GM18508 (cell line): ENCODE results near the gene PRSS53.
"Not testable (repeated sequence)": the region's sequence is repeated elsewhere in the genome, so short reads cannot be mapped to it uniquely, and the experiment has no call there.

ENCODE experiments used
- ATAC-seq: cut with Tn5 transposase; IDR thresholded peaks from one replicate; pipeline ENCODE4 v1.9.1; 2021; ENCODE audit warnings: moderate number of reproducible peaks; ENCODE audit not compliant: insufficient read depth, unreplicated experiment

PRSS53 gene

DNA sequence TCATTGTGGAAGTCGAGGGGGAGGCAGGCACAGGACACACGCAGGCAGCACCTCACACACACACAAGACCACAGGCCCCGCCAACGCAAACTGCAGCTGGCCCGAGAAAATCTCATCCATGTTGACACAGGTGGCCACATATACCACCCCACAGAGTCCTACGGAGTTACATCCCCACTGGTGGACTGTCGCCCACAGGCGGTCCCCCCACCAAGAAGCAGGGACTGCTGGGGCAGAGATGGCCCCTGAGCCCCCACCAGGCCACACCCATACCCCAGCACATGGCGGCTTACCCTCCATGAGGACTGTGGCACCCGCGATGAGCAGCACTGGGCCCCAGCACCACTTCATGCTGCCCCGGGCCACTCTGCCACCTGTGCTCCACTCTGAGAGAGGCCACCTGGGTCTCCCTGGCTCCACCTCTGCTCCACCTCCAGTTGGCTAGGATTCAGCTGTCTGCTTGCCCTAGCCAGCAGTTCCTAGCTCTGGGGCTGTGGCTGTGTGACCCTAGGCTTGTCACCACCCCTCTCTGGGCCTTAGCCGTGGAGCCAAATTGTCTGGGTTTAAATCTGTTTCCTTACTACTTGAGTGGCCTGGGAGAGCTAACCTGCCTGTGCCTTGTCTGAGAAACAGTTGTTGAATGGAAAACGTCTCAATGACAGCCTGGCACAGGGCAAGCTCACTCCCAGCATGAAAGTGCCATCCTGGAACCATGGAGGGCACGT lies at the start of gene PRSS53:
Gene PRSS53, minus strand, starts transcription at position 485 of the 725 bp plus-strand sequence. Its CDS starts 134 bp downstream, at position 351.
- ATAC-seq: no peak

- ATAC-seq: not testable (repeated sequence)
These were observed 48.2 kb upstream of the PRSS53 start for GRCh38 chr16:31136822-31137499.

GRCh38 chr16:31136287-31136662 lies 47.5 kb upstream of the PRSS53 start:
- no peak for ATAC-seq

DNA sequence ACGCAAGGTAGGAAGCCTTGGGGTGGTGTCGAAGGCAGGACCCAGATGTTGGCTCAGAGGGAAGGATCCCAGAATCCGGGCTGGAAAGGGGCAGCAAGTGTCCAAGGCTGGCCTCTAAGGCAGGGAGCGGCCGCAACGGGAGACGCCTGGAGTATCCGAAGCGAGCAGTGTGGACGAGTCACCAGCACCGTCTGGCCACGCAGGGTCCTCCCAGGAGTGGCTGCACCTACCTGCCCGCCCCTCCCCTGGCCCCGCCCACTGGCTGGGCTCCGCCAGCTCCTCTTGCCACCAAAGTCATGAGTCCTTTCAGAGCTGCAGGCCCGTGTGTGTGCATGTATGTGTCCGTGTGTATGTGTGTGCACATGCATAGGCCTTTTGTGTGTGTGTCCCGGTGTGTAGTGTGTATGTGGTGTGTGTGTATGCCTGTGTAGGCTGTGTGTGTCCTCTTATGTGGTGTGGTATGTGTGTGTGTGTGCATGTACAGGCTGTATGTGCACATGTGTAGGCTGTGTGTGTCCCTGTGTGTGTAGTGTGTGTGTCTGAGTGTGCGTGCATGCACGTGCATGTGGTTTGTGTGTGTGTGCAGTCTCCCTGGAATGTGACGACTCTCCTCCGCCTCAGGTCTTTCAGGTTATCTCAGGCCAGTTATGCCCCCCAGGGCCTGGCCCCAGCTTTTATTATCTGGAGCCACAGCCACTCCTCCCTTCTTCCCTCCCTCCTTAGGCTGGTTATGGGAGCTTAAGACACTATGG lies 47.0 kb upstream of the PRSS53 start, which contains the start of gene PRSS8:
Gene PRSS8, minus strand, starts transcription at position 193 of the 752 bp plus-strand sequence. CDS start 229 bp downstream, outside the sequence.
- ATAC-seq: no peak

DNA sequence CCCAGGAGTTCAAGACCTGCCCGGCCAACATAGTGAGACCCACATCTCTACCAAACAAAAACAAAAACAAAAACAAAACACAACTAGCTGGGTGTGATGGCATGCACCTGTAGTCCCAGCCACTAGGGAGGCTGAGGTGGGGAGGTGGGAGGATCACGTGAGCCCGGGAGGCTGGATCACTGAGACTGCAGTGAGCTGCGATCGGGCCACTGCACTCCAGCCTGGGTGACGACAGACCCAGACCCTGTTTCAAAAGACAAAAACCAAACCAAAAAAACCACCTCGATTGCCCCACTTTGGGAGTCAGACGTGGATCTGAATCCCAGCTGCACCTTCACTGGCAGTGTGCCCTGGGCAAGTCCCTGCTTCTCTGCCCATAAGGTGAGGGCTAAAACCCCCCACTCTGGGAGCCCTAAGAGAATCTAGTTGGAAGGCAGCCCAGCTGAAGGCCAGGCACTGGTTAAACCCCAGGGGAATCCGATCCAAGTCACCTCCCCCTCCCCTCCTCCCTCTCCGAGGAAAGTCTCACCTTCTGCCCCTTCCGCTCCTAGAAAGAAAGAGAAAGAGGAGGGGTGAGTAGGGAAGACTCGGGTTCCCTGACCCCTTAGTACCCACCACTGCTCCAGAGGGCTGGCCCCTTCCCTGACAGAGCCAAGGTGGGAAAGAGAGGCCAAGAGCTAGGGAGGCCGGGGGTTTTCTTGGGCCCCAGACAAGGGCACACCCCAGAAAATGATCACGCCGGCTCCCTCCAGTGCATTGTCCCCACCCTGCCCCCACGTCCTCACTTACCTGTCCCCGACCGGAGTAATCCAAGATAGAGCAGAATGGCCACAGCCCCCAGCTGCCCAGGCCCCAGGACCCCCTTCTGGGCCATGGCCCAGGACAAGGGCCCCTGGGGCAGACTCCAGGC lies 46.1 kb upstream of the PRSS53 start:
- ATAC-seq: no peak

DNA sequence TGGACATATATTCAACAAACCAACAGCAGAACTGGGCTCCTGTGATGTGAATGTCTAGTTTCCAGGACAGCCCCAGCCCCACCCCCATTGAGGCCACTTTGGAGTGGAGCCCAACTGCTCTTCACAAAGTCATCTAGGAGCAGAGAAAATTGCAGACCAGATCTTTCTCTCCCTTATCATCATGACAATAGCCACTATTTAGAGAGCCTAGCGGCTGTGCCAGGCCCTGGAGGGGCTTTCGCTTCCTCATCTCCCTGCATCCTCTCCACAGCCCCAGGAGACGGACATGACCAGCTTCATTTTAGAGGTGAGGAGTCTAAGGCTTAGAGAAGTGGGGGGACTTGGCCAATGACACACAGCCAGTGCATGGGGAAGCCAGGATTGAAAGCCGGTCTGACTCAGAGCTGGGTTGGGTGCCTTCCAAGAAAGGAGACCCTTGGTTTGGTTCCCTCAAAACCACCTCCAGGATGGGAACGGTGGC lies 45.4 kb upstream of the PRSS53 start:
- ATAC-seq: no peak

DNA sequence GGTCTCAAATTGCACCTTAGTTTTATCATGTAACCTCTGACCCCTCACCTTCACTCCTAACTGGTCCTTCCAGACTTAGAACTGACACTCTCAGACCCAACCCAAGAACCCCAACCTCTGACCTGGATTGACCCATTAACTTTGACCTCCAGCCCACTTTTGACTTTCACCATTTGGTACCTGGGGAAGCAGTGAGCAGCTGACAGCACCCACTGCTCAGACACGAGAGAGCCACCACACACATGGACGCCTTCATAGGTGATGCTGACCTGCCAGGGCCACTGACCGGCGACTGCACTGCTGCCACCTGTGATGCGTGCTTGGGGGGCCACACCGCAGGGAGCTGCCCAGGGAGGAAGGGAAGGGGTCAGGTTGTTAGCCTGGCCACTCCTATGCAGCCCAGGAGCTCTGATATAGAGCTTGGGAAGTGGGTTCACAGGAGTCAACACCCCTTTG lies 44.3 kb upstream of the PRSS53 start:
- no peak for ATAC-seq

DNA sequence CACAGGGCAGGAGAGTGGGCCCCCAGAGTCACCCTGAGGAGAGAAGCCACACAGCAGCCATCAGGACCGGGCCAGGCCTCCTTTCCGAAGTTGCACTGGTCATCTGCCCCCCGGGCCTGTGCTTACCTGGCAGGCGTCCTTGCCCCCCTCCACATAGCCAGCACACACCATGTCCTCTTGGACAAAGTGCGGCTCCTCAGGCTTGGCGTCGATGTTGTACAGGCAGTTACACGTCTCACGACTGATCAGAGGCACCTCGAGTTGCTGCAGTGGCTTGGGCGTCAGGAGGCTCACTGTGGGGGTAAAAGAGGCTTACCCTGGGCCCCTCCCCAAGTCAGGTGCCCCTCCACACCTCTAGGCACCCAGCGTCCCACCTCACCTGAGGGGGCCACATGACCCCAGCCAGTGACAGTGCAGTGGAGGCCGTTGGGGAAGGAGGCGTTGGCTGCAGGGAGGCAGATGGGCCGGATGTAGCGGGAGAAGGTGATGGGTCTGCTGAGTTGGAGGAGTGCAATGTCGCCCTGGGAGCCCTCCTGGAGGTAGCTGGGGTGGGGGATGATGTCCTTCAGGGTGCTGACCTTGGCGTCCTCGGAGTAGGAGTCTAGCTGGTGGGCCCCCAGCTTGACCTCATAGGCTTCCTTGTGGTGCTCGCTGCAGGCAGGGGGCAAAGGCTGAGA lies 43.7 kb upstream of the PRSS53 start:
- no peak for ATAC-seq

- ATAC-seq: no peak
These were observed 43.1 kb upstream of the PRSS53 start for GRCh38 chr16:31131841-31132271.

DNA sequence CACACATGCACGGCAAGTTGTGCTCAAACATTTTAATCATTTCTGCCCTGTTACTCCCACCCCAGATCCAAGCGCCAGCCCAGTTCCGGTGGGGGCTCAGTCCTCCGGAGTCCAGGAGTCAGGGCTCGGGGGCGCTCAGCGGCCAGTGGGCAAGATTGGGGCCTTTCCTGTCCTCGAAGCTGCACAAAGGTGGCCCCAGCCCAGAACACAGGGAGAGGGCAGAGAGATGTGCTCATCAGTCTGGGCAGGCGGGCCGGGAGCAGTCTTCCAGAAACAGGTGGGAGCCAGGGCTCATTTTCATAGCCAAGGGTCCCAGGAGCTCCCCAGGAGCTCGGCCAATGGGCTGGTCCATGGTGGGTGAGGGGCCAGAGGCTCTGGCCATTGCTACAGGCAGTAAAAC lies 42.7 kb upstream of the PRSS53 start:
- no peak for ATAC-seq

GRCh38 chr16:31130899-31131298 lies 42.2 kb upstream of the PRSS53 start:
- ATAC-seq: no peak

GRCh38 chr16:31130336-31130891 lies 41.7 kb upstream of the PRSS53 start:
- ATAC-seq: no peak

DNA sequence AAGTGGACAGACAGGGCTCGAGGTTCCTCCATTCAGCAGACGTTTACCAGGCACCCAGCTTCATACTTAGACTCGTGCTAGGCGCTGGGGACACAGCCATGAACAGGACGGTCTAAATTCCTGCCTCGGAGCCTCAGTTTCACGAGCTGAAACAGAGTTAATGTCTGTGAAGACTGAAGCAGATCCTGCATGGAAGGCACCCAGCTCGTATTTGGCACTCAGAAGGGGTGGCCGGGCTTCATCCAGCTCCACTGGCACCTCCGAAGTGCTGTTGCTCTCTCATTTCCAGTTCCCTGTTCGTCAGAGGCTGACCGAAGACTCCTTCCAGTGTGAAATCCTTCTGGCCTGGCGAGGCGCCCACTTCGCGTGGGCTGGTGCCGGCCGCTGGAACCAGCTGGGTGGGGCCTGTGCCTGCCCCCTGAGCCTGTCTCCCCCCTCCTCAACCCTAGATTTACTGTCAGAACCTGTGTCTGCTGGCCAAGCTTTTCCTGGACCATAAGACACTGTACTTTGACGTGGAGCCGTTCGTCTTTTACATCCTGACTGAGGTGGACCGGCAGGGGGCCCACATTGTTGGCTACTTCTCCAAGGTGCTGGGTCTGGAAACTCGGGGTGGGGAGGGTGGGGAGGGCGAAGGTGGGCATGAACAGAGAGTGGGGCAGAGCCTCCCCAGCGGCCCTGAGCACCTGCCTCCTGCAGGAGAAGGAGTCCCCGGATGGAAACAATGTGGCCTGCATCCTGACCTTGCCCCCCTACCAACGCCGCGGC lies 41.0 kb upstream of the PRSS53 start:
- no peak for ATAC-seq

GRCh38 chr16:31128711-31129567 lies 40.2 kb upstream of the PRSS53 start:
- no peak for ATAC-seq

GRCh38 chr16:31127182-31127581 lies 38.4 kb upstream of the PRSS53 start:
- no peak for ATAC-seq

- ATAC-seq: no peak
These were observed 37.1 kb upstream of the PRSS53 start for GRCh38 chr16:31125844-31126243.

GRCh38 chr16:31120129-31120528 lies 31.4 kb upstream of the PRSS53 start:
- ATAC-seq: no peak
